Activated CD4-positive, alpha-beta T cell treated with anti-CD3 and anti-CD28 coated beads, Interleukin-2, amount 10 ng/mL, durations not matched to agents 7 days and 5 days (primary cell): ENCODE results near the gene ROPN1B. TPM values are rescaled to one million over a fixed set of nuclear protein-coding genes. Genes with fewer than 3 reads are reported as not detected.
"Not testable (repeated sequence)": the region's sequence is repeated elsewhere in the genome, so short reads cannot be mapped to it uniquely, and the experiment has no call there.

Experiments used
- CTCF ChIA-PET: fragments of 350-600 bp; sonication (Branson Sonifier 250); formaldehyde crosslinking; loops from one replicate; lab custom pipeline; 2021; ENCODE audit warnings: antibody characterized with exemption; lab: Charles Lee
- POLR2A ChIA-PET: fragments of 350-600 bp; sonication (Branson Sonifier 250); formaldehyde crosslinking; loops from one replicate; lab custom pipeline; 2021; ENCODE audit warnings: antibody characterized with exemption; lab: Charles Lee
- DNase-seq: peaks from one replicate; pipeline ENCODE4 v3.0.0-alpha.2; 2020
- H3K27ac Mint-ChIP-seq: one replicate; pipeline ENCODE4 v1.8.0; 2021; ENCODE audit warnings: mild to moderate bottlenecking, moderate library complexity, mixed read lengths
- H3K27me3 Mint-ChIP-seq: one replicate; pipeline ENCODE4 v1.8.0; 2021; ENCODE audit warnings: mixed read lengths
- H3K36me3 Mint-ChIP-seq: one replicate; pipeline ENCODE4 v1.8.0; 2021; ENCODE audit warnings: low read depth, mixed read lengths
- H3K4me1 Mint-ChIP-seq: one replicate; pipeline ENCODE4 v1.8.0; 2021; ENCODE audit warnings: mixed read lengths
- H3K4me3 Mint-ChIP-seq: one replicate; pipeline ENCODE4 v1.8.0; 2021; ENCODE audit warnings: mild to moderate bottlenecking, moderate library complexity, mixed read lengths
- H3K9me3 Mint-ChIP-seq: one replicate; pipeline ENCODE4 v1.8.0; 2021; ENCODE audit warnings: mixed read lengths
- total RNA-seq, 2 experiments: library from RNA; stranded (reverse); gene quantifications; one replicate each; pipeline ENCODE4 v1.2.3, GENCODE V29; 2021

Gene ROPN1B
- total RNA-seq, 2 experiments from 2014 or later, result not detected

GRCh38 chr3:125963834-125964233, 5.1 kb upstream of the ROPN1B start:
- DNase-seq, H3K36me3 Mint-ChIP-seq, H3K27ac Mint-ChIP-seq, H3K9me3 Mint-ChIP-seq, POLR2A ChIA-PET, H3K4me3 Mint-ChIP-seq, CTCF ChIA-PET, H3K4me1 Mint-ChIP-seq, H3K27me3 Mint-ChIP-seq: not testable (repeated sequence)

DNA sequence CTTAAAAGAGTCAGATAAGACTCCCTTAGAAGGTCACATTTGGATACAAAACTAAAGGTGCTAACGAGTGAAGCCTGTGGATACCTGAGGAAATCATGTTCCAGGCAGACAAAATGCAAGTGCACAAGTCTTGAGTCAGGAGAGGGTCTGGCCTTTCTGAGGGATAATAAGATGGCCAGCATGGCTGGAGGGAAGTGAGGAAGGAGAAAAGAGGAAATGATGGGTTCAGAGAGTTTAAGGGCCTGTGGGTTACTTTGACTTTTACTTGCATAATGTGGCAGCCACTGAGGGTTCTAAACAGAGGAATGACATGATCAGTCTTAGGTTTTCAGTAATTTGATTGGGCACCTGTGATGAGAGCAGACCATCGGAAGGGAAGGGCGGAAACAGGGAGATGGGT, 3.5 kb upstream of the ROPN1B start:
- no peak for DNase-seq
- H3K36me3 Mint-ChIP-seq, result no peaks in the 10 kb centered on the region

GRCh38 chr3:125967156-125967555, 1.8 kb upstream of the ROPN1B start:
- DNase-seq, result no peak
- H3K36me3 Mint-ChIP-seq, result no peaks in the 10 kb centered on the region
- peaks cover 4% of the 10 kb centered on the region for H3K4me1 Mint-ChIP-seq
- POLR2A ChIA-PET, result no interaction called here
- no peak overlapping the region for H3K27ac Mint-ChIP-seq
- no peaks in the 10 kb centered on the region for H3K9me3 Mint-ChIP-seq
- H3K27me3 Mint-ChIP-seq, result peaks cover 24% of the 10 kb centered on the region
- CTCF ChIA-PET, result no interaction called here
- no peak overlapping the region for H3K4me3 Mint-ChIP-seq

More for the DNA sequence above, 3.5 kb upstream of the ROPN1B start:
- ChIA-PET POLR2A (no interaction called here), CTCF (no interaction called here)
- H3K9me3 Mint-ChIP-seq, result no peaks in the 10 kb centered on the region
- H3K4me3 Mint-ChIP-seq, result no peak overlapping the region
- H3K4me1 Mint-ChIP-seq, result no peaks in the 10 kb centered on the region
- no peak overlapping the region for H3K27ac Mint-ChIP-seq
- peaks cover 14% of the 10 kb centered on the region for H3K27me3 Mint-ChIP-seq

GRCh38 chr3:125968121-125968520, 857 bp upstream of the ROPN1B start:
- H3K36me3 Mint-ChIP-seq, DNase-seq, POLR2A ChIA-PET, H3K9me3 Mint-ChIP-seq, CTCF ChIA-PET, H3K27ac Mint-ChIP-seq, H3K4me1 Mint-ChIP-seq, H3K4me3 Mint-ChIP-seq: not testable (repeated sequence)
- H3K27me3 Mint-ChIP-seq, result peaks cover 28% of the 10 kb centered on the region

DNA sequence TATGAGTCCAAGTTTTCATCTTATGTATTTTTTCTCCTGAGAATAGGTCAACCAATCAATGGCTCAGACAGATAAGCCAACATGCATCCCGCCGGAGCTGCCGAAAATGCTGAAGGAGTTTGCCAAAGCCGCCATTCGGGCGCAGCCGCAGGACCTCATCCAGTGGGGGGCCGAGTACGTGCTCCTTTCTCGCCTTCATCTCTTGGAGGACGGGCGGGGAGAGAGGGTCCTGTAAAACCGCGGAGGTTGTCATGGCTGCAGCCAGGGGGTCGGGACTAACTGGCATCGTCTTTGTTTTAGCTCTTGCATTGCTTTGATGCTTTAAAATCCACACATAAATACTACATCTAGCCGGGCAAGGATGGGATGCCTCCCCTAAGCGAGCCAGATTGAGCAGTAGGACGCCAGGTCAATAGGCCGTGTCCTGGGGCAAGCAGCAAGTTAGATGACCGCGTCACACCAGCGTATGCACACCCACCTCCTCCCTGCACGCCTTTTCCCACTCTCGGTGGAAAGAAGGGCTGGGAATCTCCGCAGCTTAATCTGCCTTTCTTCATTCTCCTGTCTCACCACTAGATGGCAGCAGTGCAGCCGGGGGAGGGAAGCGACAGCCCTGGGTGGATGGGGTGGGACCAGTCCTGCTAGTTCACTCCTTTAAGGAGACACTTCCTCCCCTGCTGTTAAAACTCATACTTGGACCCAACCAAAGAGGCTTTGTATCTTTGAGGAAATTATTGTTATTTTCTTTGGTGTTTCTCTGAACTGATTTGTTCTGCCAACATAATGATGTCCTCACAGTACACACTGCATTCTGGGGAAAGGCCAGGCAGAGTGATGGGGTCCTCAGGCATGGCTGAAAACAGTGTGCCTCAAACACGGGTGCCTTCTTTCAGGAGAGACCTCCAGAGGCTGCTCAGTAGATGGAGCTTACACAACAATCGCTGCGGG, 3.3 kb downstream of the ROPN1B start:
- H3K36me3 Mint-ChIP-seq, H3K4me1 Mint-ChIP-seq, POLR2A ChIA-PET, H3K9me3 Mint-ChIP-seq, H3K27ac Mint-ChIP-seq: not testable (repeated sequence)
- Mint-ChIP-seq H3K4me3 (peak overlapping the region; percentile 10), H3K27me3 (peaks cover 24% of the 10 kb centered on the region)
- peak; percentile 43 for DNase-seq
- CTCF ChIA-PET, result interaction anchor here (1.2 to 1.4 kb wide), 2 partner anchors 11 to 18 kb away, joined by 5 read pairs; no protein-coding TSS in a partner anchor

DNA sequence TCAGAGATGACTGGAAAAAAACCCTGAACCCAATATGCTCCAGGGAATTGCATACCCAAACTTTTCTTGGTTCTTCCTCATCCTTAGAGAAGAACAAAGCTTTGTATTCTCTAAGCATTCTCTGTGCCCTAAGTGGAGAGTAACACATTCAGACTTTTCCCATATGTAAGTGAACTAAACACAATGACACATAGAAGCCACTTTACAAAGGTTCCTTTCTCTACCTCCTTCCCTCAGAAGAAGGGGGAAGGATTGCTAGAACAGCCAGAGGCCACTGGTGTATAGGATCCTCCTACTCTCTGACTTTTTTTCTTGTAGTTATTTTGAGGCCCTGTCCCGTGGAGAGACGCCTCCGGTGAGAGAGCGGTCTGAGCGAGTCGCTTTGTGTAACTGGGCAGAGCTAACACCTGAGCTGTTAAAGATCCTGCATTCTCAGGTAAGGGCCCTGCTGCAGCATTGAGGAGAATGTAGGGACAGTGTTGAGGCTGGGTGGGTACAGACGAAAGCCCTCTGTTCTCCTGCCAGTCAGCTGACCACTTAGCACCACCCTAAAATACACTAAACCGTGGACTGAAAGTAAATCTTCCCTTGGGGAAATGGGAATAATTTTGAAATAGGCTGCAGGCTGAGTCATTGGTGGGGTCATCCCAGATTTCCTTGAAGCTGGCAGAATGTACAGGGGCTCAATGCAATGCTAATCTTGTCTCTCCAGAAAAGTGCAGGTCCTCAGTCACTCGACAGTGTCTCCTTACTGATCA, 6.4 kb downstream of the ROPN1B start:
- CTCF ChIA-PET, result interaction anchor here (1.5 kb wide), 1 partner anchor 15 kb away, joined by 3 read pairs; no protein-coding TSS in a partner anchor
- H3K27me3 Mint-ChIP-seq, result peaks cover 15% of the 10 kb centered on the region
- H3K4me3 Mint-ChIP-seq, H3K27ac Mint-ChIP-seq, H3K9me3 Mint-ChIP-seq, H3K4me1 Mint-ChIP-seq, H3K36me3 Mint-ChIP-seq, DNase-seq, POLR2A ChIA-PET: not testable (repeated sequence)

DNA sequence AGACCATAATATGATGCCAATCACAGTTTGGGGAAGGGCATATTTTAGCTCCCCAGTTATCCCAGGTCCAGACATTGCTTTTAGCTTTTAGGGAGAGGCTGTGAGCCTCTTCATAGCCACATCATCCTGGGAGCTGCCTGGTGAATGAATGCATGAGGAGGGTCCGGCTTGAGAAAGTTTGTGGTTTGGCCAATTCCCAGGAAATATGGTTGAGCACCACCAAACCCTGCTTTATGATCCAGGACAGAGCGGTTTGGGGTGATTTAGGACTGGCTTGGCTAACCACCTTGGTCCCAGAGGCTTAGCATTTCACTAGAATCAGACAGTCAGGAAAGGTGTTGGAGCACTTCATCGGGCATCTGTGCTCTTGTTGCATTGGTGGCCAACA, 7.0 kb downstream of the ROPN1B start:
- POLR2A ChIA-PET, DNase-seq, H3K36me3 Mint-ChIP-seq, H3K9me3 Mint-ChIP-seq, H3K4me3 Mint-ChIP-seq, H3K27ac Mint-ChIP-seq, H3K4me1 Mint-ChIP-seq: not testable (repeated sequence)
- peaks cover 12% of the 10 kb centered on the region for H3K27me3 Mint-ChIP-seq
- CTCF ChIA-PET, result interaction anchor here (1.5 kb wide), 1 partner anchor 15 kb away, joined by 3 read pairs; no protein-coding TSS in a partner anchor

- CTCF ChIA-PET, H3K4me1 Mint-ChIP-seq, DNase-seq, POLR2A ChIA-PET, H3K27ac Mint-ChIP-seq, H3K27me3 Mint-ChIP-seq, H3K9me3 Mint-ChIP-seq, H3K4me3 Mint-ChIP-seq, H3K36me3 Mint-ChIP-seq: not testable (repeated sequence)
These were observed 8.1 kb downstream of the ROPN1B start for GRCh38 chr3:125977104-125977503.

GRCh38 chr3:125984951-125985350, 16.0 kb downstream of the ROPN1B start:
- H3K27ac Mint-ChIP-seq, H3K27me3 Mint-ChIP-seq, H3K36me3 Mint-ChIP-seq, H3K9me3 Mint-ChIP-seq, DNase-seq, POLR2A ChIA-PET, CTCF ChIA-PET, H3K4me3 Mint-ChIP-seq: not testable (repeated sequence)
- H3K4me1 Mint-ChIP-seq, result peaks cover 12% of the 10 kb centered on the region

DNA sequence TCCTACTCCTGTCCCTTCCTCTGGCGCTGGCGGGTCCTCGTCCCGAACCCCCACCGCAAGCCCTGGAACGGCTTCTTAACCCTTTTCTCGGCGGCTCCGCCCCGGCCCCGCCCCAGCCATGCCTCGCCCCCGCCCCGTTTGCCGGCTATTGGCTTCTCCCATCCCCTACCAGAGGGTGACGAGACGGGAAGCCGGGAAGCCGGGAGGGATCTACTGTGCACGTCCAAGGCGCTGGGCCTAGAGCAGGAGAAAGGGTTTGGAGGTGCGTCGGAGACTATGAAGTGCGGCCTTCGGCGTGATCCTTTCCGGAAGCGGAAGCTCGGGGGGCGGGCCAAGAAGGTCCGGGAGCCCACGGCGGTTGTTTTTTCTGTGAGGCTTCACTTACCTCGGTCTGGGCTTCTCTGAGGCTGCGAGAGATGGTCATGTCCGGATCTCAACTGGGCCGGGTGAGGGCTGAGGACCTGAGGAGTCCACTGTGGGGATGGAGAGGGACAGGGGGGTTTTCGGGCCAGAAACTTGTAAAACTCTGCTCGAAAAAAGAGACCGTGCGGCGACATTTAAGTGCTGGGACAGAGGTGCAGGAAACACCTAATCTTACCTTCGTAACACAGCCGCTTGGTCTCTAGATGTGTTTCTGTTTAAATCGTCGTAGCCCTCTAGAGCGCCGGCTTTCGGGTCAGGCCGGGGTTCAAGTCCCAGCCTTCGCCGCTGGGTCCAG, 21.4 kb downstream of the ROPN1B start:
- DNase-seq, result peak; percentile 82
- Mint-ChIP-seq H3K36me3 (peaks cover 4% of the 10 kb centered on the region), H3K27ac (peak overlapping the region; percentile 97), H3K9me3 (peaks cover 4% of the 10 kb centered on the region), H3K4me3 (peak overlapping the region; percentile 88), H3K27me3 (no peaks in the 10 kb centered on the region), H3K4me1 (peaks cover 23% of the 10 kb centered on the region)
- ChIA-PET CTCF (interaction anchor here (0.7 to 2.5 kb wide), 3 partner anchors 15 to 90 kb away, joined by 3 to 5 read pairs (median 3); no protein-coding TSS in a partner anchor), POLR2A (interaction anchor here (0.6 kb wide), 1 partner anchor 1726 kb away, joined by 3 read pairs; no protein-coding TSS in a partner anchor)

DNA sequence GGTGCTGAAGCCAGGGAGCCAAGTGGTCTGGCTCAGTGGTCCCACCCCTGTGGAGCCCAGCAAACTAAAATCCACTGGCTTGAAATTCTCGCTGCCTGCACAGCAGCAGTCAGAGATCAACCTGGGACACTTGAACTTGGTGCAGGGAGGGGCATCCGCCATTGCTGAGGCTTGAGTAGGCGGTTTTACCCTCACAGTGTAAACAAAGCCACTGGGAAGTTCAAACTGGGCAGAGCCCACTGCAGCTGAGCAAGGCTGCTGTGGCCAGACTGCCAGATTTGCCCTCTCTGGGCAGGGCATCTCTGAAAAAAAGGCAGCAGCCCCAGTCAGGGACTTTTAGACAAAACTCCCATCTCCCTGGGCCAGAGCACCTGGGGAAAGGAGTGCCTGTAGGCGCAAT, 27.8 kb downstream of the ROPN1B start:
- H3K36me3 Mint-ChIP-seq, H3K4me1 Mint-ChIP-seq, DNase-seq, H3K27ac Mint-ChIP-seq, H3K27me3 Mint-ChIP-seq, CTCF ChIA-PET, POLR2A ChIA-PET, H3K4me3 Mint-ChIP-seq: not testable (repeated sequence)
- H3K9me3 Mint-ChIP-seq, result peaks cover 10% of the 10 kb centered on the region

DNA sequence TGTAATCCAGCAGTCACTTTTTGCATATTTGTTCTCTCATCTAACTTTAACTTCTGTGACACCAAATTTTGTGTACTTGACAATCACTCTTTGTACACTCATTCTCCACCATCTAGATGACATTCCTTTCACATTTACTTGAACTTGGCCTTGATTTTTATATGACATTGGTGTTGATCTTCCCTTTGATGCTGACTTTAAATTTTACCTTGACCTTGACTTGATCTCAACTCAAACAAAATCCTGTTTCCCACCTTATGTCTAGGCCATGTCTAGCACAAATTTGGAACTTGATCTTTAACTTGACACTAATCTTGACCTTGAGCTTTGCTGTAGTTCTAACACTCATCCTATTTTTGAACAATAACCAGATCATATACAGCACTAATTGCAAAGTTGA, 33.2 kb downstream of the ROPN1B start:
- no peaks in the 10 kb centered on the region for H3K27me3 Mint-ChIP-seq
- POLR2A ChIA-PET, result no interaction called here

More for the DNA sequence above, 33.2 kb downstream of the ROPN1B start:
- no peak overlapping the region for H3K4me3 Mint-ChIP-seq
- CTCF ChIA-PET, result no interaction called here
- peaks cover 15% of the 10 kb centered on the region for H3K9me3 Mint-ChIP-seq
- H3K36me3 Mint-ChIP-seq, result peaks cover 4% of the 10 kb centered on the region
- H3K27ac Mint-ChIP-seq, result no peak overlapping the region
- no peaks in the 10 kb centered on the region for H3K4me1 Mint-ChIP-seq
- no peak for DNase-seq
